Left renal pelvis (tissue), 4 donors: ENCODE measurements around the gene FGFBP2. TPM values are rescaled to one million over a fixed set of nuclear protein-coding genes. Genes with fewer than 3 reads are reported as not detected.

ENCODE experiments used
- polyA plus RNA-seq, 4 donors: library from polyadenylated mRNA; unstranded; fragments of 120-200 nt; gene quantifications; one replicate each; pipeline ENCODE4 v1.2.1, GENCODE V29; 2013; ENCODE audit not compliant: insufficient read length in 4 of 4

The FGFBP2 gene
- polyA plus RNA-seq, 4 donors, result 0.35 to 0.93 TPM; not detected in 2

Other genes starting within 250 kb of the FGFBP2 start
- 1 to 10 TPM in 2 of 4 donors, under 1 TPM in 2; 0.93 to 1.2 (median 1.0) TPM for gene CD38, start 184.8 kb downstream of the FGFBP2 start, polyA plus RNA-seq
- gene FGFBP1, start 24.4 kb downstream of the FGFBP2 start, polyA plus RNA-seq, result under 1 TPM in 3 of 4 donors, not detected in 1; 0.12 to 0.16 (median 0.15) TPM
- gene PROM1, start 120.8 kb upstream of the FGFBP2 start, polyA plus RNA-seq, result 10 to 100 TPM; 11.6 to 42.4 (median 41.7) TPM